RWPE2 (cell line): ENCODE results near the gene EPYC.

Source experiments
- ATAC-seq: fragments of 200-7000 bp; cut with Tn5 transposase; 3 replicates; pipeline ENCODE4 v1.9.1; 2021; ENCODE audit warnings: low read depth
- DNase-seq: peaks from one replicate; pipeline ENCODE4 v3.0.0-alpha.2; 2020; ENCODE audit warnings: low spot score
- H3K27ac ChIP-seq: fragments of 450-650 bp; 2 replicates; pipeline ENCODE4 v1.5.1; 2017; ENCODE audit warnings: mild to moderate bottlenecking; ENCODE audit not compliant: poor library complexity, severe bottlenecking
- H3K27me3 ChIP-seq: fragments of 250-450 bp; sonication (Bioruptor Pico); 2 replicates; pipeline ENCODE4 v1.5.1; 2021; ENCODE audit warnings: mild to moderate bottlenecking, moderate library complexity; ENCODE audit not compliant: insufficient read depth, poor library complexity, severe bottlenecking
- H3K36me3 ChIP-seq: fragments of 250-450 bp; sonication (Bioruptor Pico); 2 replicates; pipeline ENCODE4 v1.5.1; 2020; ENCODE audit warnings: low read depth, mild to moderate bottlenecking, moderate library complexity
- H3K4me1 ChIP-seq: fragments of 250-450 bp; sonication (Bioruptor Pico); 2 replicates; pipeline ENCODE4 v1.5.1; 2021; ENCODE audit warnings: mild to moderate bottlenecking, moderate library complexity; ENCODE audit not compliant: insufficient read depth, poor library complexity, severe bottlenecking
- H3K4me3 ChIP-seq: fragments of 250-450 bp; sonication (Bioruptor Pico); 2 replicates; pipeline ENCODE4 v1.5.1; 2021; ENCODE audit warnings: mild to moderate bottlenecking, moderate library complexity; ENCODE audit not compliant: severe bottlenecking
- H3K9me3 ChIP-seq: fragments of 250-450 bp; sonication (Bioruptor Pico); 2 replicates; pipeline ENCODE4 v1.5.1; 2021; ENCODE audit warnings: mild to moderate bottlenecking, moderate library complexity; ENCODE audit not compliant: severe bottlenecking
- CTCF ChIP-seq: fragments of 450-650 bp; IDR thresholded peaks from one replicate; pipeline ENCODE4 v1.5.1; 2017; ENCODE audit warnings: mild to moderate bottlenecking, moderate library complexity; ENCODE audit not compliant: poor library complexity, severe bottlenecking

EPYC gene

GRCh38 chr12:91004872-91005271, at the start of gene EPYC:
TSS of gene EPYC (minus strand) at chr12:91004972. CDS start at chr12:91002565, 2,407 bp downstream.
- H3K27me3 ChIP-seq: peaks cover 6% of the 10 kb centered on the region
- no peaks in the 10 kb centered on the region for H3K9me3 ChIP-seq
- no peak within 1 kb of the TSS for H3K27ac ChIP-seq
- H3K4me1 ChIP-seq: peaks cover 4% of the 10 kb centered on the region
- DNase-seq (no peak), ATAC-seq (no peak)
- TF ChIP-seq CTCF: no peak
- no peak within 1 kb of the TSS for H3K4me3 ChIP-seq
- H3K36me3 ChIP-seq: no peaks in the 10 kb centered on the region

- Histone ChIP-seq H3K4me3 (no peak overlapping the region), H3K27ac (no peak overlapping the region), H3K27me3 (peaks cover 5% of the 10 kb centered on the region), H3K36me3 (no peaks in the 10 kb centered on the region), H3K4me1 (no peaks in the 10 kb centered on the region), H3K9me3 (no peaks in the 10 kb centered on the region)
- ATAC-seq: no peak
- DNase-seq: no peak
- TF ChIP-seq CTCF: no peak
Measured at GRCh38 chr12:91053951-91054715, 49.4 kb upstream of the EPYC start.

GRCh38 chr12:91052026-91052425, 47.3 kb upstream of the EPYC start:
- Histone ChIP-seq H3K4me3 (no peak overlapping the region), H3K36me3 (no peaks in the 10 kb centered on the region), H3K4me1 (no peaks in the 10 kb centered on the region), H3K9me3 (no peaks in the 10 kb centered on the region), H3K27me3 (peaks cover 5% of the 10 kb centered on the region), H3K27ac (no peak overlapping the region)
- ATAC-seq (no peak), DNase-seq (no peak)
- TF ChIP-seq CTCF: no peak

- no peaks in the 10 kb centered on the region for H3K36me3 ChIP-seq
- no peak for TF ChIP-seq CTCF
- peaks cover 2% of the 10 kb centered on the region for H3K27me3 ChIP-seq
- no peaks in the 10 kb centered on the region for H3K9me3 ChIP-seq
- DNase-seq (no peak), ATAC-seq (no peak)
- no peak overlapping the region for H3K4me3 ChIP-seq
- no peak overlapping the region for H3K27ac ChIP-seq
- H3K4me1 ChIP-seq: no peaks in the 10 kb centered on the region
Measured at GRCh38 chr12:91044586-91044985, 39.8 kb upstream of the EPYC start.

GRCh38 chr12:91043408-91043807, 38.6 kb upstream of the EPYC start:
- H3K9me3 ChIP-seq: no peaks in the 10 kb centered on the region
- ATAC-seq (no peak), DNase-seq (no peak)
- no peaks in the 10 kb centered on the region for H3K4me1 ChIP-seq
- no peak for TF ChIP-seq CTCF
- no peak overlapping the region for H3K27ac ChIP-seq
- H3K36me3 ChIP-seq: no peaks in the 10 kb centered on the region
- peaks cover 2% of the 10 kb centered on the region for H3K27me3 ChIP-seq
- no peak overlapping the region for H3K4me3 ChIP-seq
